DLD1 (cell line): ENCODE results near the gene ENO3.
"Not testable (repeated sequence)": the region's sequence is repeated elsewhere in the genome, so short reads cannot be mapped to it uniquely, and the experiment has no call there.

ENCODE experiments used
- in situ Hi-C: cut with HindIII; loops from 2 replicates; pipeline ENCODE4 v1.10.0; 2017; ENCODE audit warnings: low sequenced_read_pairs

Gene ENO3

DNA sequence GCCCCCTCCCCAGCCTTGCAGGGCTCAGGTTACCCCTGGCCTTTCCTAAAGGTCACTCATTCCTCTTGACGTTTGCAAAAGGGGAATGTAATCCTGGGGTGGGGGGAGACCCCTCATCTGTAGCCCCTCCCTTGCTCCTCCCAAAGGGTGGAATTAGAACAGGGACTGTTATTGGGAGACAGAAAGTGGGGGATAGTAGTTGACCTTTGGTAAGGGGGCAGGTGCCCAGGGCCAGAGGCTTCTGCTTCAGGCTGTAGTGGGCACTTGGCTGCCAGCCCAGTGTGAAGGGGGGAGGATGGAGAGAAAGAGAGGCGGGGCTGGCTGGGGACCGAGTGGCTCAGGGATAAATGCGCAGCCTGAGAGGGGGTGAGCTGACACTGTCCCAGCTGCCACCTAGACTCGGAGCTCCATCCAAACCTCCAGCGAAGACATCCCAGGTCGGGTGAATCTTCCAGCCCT lies at the start of gene ENO3:
ENO3 (plus strand) TSS at position 374 of the 459 bp plus-strand sequence. CDS start 711 bp downstream, outside the sequence.
- in situ Hi-C loops = no loop called here

DNA sequence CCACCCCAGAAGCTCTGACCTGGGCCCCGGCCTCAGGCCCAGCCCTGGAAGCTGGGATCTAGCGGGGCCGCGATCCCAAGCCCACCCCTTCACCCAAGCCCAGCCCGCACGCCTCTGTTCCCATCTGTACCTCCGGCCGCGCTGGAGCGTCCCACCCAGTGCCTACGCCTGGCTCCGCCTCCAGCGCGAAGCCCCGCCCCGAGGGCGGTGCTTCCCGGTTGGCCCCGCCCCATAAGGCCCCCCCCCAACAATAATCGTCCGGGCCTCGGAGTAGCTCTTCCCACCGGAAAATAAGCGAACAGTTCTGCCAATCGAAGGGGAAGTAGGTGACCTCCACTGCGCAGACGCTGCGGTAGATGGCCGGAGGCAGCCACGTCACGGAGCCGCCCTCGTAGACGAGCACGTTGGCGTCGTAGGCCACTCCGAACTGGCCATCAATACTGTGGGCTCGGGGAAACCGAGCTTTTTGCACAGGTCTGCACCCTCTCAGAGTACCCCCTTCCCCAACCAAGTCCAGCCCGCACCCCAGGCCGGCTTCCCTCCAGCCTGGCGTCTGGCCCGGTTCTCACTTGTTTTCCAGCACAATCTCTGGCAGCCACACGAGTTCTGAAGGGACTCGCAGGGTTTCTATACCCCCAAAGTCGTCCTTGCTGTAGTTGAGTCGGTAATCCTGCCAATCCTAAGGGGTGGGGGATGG lies 49.1 kb upstream of the ENO3 start:
- in situ Hi-C loops = no loop called here

- in situ Hi-C loops = no loop called here
Observed at GRCh38 chr17:4902540-4902939, 48.4 kb upstream of the ENO3 start.

DNA sequence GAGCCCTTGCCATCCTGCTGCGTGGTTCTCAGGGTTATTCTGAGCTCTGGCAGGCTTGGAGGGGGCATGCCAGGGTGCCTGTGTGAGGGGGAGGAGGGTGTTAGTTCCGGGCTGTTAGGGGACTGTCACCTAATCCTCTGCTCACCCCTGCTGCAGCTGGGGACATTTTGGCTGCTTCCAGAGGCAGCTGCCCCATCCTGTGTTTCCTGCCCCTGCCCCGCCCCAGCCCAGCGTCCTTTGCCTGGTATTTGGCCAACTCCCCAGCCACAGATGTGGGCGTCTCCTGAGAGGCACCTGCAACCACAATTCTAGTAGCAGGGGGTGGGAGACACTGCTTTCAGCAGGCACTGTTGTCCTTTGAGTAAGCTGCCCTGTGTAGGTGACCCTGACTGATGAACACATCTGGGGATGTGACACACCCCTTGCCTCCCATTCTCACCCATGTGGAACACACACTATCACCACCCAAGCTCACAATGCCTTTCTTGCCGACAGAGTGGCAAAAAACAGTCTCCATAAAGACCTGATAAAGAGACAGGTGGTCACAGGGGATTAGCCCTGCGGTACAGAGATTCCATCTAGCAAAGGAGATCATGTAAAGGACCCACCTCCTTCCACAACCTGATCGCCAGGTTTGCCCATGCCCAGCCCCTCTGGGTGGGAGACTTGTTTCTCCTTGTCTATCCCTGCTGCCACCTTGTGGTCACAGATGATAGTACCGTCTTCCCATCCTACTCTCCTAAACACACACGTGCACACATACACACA lies 47.7 kb upstream of the ENO3 start, which contains the start of gene CHRNE:
CHRNE (minus strand) TSS at position 48 of the 768 bp plus-strand sequence; CDS start at position 13, 35 bp downstream.
- in situ Hi-C loops = no loop called here

DNA sequence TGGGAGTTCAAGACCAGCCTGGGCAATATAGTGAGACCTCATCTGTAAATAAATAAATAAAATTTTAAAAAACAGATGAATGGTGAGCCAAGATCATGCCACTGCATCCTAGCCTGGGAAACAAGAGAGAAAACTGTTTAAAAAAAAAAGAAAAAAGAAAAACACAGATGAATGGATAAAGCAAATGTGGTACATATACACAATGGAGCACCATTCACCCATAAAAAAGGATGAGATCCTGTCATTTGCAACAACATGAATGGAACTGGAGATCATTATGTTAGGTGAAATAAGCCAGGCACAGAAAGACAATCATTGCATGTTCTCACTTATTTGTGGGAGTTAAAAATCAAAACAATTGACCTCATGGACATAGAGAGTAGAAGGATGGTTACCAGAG lies 44.3 kb upstream of the ENO3 start:
- in situ Hi-C loops = not testable (repeated sequence)

GRCh38 chr17:4908301-4908700 lies 42.6 kb upstream of the ENO3 start:
- in situ Hi-C loops = no loop called here

GRCh38 chr17:4908711-4909496 lies 42.0 kb upstream of the ENO3 start:
- in situ Hi-C loops = no loop called here

- in situ Hi-C loops = no loop called here
Observed at GRCh38 chr17:4913994-4914393, 36.9 kb upstream of the ENO3 start.

DNA sequence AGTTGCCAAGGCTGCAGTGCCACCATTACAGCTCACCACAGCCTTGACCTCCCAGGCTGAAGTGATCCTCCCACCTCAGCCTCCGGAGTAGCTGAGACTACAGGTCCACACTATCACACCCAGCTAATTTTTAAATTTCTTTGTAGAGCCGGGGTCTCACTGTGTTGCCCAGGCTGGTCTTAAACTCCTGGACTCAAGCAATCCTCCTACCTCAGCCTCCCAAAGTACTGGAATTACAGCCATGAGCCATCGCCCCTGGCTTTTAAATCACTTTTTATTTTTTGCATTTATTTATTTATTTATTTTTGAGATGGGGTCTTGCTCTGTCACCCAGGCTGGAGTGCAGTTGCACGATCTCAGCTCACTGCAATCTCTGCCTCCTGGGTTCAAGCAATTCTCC lies 36.4 kb upstream of the ENO3 start:
- in situ Hi-C loops = not testable (repeated sequence)

DNA sequence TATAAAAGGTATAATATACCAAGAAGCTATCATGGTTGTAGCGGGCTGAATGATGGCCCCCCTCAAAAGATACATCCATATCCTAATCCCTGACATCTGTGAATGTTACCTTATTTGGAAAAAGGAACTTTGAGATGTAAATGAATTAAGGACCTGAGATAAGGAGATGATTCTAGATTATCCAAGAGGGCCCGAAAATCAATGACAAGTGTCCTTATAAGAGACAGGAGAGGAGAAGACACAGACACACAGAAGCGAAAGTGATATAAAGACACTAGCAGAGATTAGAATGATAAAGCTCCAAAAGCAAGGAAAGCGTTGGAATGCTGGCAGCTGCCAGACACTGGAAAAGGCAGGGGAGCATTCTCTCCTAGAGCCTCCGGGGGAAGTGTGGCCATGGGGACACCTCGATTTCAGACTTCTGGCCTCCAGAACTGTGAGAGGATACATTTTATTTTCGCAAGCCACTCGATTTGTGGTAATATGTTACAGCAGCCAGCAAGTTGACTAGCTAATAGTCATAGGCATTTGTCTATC lies 31.3 kb upstream of the ENO3 start:
- in situ Hi-C loops = no loop called here

DNA sequence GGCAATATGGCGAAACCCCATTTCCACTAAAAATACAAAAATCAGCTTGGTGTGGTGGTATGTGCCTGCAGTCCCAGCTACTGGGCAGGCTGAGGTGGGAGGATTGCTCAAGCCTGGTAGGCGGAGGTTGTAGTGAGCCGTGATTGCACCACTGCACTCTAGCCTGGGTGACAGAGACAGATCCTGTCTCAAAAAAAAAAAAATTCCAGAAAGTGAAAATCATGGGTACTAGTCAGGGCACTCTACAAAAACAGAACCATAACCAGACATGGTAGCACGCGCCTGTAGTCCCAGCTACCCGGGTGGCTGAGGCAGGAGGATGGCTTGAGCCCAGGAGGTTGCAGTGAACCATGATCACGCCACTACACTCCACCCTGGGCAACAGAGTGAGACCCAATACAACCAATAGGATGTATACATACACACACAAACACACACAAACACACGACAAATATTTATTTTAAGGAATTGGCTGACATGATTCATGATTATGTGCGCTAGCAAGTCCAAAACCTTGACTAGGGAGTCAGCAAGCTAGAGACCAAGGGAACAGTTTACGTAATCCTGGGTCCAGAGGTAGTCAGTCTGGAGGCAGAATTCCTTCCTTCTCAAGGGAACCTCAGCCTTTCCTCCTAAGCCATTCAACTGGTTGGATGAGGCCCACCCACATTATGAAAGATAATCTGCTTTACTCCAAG lies 30.4 kb upstream of the ENO3 start:
- in situ Hi-C loops = no loop called here

DNA sequence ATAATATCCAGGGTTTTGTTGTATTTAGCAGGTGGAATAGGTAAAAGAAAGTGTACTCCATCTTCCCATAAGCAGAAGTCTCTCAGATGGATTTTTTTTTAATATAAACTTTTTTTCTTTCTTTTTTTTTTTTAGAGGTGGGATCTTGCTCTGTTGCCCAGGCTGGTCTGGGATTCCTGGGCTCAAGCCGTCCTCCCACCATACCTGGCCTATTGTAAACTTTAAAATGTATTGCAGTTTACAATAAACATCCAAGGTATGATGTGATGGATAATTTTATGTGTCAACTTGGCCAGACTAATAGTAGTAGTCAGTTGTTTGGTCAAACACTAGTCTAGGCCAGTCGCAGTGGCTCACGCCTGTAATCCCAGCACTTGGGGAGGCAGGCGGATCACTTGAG lies 29.6 kb upstream of the ENO3 start:
- in situ Hi-C loops = no loop called here

GRCh38 chr17:4926577-4927335 lies 24.2 kb upstream of the ENO3 start:
- in situ Hi-C loops = not testable (repeated sequence)

GRCh38 chr17:4928881-4929280 lies 22.0 kb upstream of the ENO3 start:
- in situ Hi-C loops = no loop called here

DNA sequence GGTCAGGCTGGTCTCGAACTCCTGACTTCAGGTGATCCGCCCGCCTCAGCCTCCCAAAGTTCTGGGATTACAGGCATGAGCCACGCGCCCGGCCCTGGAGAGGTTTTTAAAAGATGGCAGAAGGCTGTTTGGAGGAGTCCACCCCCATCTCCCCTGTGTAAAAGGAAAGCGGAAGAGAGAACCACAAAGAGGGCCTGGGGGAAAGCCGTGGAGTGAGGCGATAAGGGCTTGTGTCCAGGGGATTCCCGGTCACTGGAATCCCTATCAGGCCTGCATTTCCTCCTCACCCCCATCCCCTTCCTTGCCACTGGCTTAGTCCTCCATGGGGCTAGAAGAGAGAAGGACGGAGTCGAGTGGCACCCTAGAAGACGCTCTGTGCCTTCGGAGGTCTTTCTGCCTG lies 19.0 kb upstream of the ENO3 start, which contains the start of gene GP1BA:
GP1BA (plus strand) TSS at position 315 of the 400 bp plus-strand sequence. CDS start 328 bp downstream, outside the sequence.
- in situ Hi-C loops = no loop called here

DNA sequence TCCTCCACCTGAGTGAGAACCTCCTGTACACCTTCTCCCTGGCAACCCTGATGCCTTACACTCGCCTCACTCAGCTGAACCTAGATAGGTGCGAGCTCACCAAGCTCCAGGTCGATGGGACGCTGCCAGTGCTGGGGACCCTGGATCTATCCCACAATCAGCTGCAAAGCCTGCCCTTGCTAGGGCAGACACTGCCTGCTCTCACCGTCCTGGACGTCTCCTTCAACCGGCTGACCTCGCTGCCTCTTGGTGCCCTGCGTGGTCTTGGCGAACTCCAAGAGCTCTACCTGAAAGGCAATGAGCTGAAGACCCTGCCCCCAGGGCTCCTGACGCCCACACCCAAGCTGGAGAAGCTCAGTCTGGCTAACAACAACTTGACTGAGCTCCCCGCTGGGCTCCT lies 18.2 kb upstream of the ENO3 start:
- in situ Hi-C loops = no loop called here

- in situ Hi-C loops = no loop called here
Observed at GRCh38 chr17:4933646-4934045, 17.3 kb upstream of the ENO3 start.

DNA sequence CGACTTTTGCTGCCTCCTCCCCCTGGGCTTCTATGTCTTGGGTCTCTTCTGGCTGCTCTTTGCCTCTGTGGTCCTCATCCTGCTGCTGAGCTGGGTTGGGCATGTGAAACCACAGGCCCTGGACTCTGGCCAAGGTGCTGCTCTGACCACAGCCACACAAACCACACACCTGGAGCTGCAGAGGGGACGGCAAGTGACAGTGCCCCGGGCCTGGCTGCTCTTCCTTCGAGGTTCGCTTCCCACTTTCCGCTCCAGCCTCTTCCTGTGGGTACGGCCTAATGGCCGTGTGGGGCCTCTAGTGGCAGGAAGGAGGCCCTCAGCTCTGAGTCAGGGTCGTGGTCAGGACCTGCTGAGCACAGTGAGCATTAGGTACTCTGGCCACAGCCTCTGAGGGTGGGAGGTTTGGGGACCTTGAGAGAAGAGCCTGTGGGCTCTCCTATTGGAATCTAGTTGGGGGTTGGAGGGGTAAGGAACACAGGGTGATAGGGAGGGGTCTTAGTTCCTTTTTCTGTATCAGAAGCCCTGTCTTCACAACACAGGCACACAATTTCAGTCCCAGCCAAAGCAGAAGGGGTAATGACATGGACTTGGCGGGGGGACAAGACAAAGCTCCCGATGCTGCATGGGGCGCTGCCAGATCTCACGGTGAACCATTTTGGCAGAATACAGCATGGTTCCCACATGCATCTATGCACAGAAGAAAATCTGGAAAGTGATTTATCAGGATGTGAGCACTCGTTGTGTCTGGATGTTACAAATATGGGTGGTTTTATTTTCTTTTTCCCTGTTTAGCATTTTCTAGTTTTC lies 16.5 kb upstream of the ENO3 start:
- in situ Hi-C loops = no loop called here

GRCh38 chr17:4935650-4936049 lies 15.3 kb upstream of the ENO3 start:
- in situ Hi-C loops = no loop called here
